ENCODE data around the gene MYO5C.
"Not testable (repeated sequence)": the region's sequence is repeated elsewhere in the genome, so short reads cannot be mapped to it uniquely, and the experiment has no call there.

MYO5C gene

DNA sequence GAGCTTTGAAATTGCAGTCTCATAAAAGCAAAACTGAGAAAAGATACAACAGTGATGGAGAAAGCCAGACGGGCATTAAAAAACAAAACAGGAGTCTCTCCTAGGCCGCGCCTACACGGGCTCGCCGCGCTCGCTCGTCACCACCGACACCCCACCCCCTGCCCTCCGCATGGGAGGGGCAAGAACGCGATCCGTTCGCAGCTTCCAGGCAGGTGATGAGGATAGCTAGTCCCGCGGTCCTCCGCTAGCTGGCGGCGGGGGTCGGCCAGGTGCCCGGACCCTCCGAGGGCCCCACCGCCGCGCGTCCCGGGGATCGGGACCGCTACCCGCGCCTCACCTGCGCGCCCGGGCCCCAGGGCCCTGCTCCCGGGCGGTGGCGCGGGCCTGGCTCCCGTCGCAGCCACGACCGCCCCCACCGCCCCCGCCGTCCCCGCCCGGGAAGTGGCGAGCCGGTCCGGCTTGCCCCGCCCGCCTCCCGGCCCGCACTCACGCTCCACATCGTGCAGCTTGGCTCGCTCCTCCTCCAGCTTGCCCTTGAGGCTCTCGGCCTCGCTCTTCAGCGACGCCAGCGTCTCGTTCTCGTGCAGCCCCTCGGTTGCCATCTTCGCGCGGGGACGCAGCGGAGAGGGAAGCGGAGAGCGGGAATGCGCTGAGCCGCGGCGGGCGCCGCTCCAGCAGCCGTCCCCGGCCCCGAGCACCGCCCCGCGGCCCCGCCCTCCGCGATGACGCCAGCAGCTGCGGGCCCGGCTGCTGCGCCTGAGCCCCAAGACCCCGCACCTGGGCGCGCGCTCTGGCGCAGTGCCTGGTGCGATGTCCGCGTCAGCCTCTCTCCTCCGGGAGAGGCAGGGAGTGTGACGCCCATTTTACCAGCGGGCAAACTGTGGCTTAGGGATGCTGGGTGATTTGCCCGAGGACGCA is 116.1 kb downstream of the MYO5C start:
- H3K9me3 ChIP-seq = no peaks in the 10 kb centered on the region
- peak overlapping the region; percentile 62 to 71 for H3K4me3 ChIP-seq (ENCODE audit: low read depth in 1 of 2, low read length in 1 of 2)
- H3K27me3 ChIP-seq = peaks cover 73% of the 10 kb centered on the region
- TF ChIP-seq, protein P1, sequence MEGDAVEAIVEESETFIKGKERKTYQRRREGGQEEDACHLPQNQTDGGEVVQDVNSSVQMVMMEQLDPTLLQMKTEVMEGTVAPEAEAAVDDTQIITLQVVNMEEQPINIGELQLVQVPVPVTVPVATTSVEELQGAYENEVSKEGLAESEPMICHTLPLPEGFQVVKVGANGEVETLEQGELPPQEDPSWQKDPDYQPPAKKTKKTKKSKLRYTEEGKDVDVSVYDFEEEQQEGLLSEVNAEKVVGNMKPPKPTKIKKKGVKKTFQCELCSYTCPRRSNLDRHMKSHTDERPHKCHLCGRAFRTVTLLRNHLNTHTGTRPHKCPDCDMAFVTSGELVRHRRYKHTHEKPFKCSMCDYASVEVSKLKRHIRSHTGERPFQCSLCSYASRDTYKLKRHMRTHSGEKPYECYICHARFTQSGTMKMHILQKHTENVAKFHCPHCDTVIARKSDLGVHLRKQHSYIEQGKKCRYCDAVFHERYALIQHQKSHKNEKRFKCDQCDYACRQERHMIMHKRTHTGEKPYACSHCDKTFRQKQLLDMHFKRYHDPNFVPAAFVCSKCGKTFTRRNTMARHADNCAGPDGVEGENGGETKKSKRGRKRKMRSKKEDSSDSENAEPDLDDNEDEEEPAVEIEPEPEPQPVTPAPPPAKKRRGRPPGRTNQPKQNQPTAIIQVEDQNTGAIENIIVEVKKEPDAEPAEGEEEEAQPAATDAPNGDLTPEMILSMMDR (IDR thresholded peaks at IDR 0.05) = no peak
- no peaks in the 10 kb centered on the region for H3K36me3 ChIP-seq
- H3K4me1 ChIP-seq (ENCODE audit: control insufficient read depth in 1 of 2, insufficient read depth in 1 of 2, low read depth in 1 of 2, low read length in 1 of 2) = peaks cover 16 to 18% of the 10 kb centered on the region in 2 experiments
- no peak overlapping the region for H3K27ac ChIP-seq

DNA sequence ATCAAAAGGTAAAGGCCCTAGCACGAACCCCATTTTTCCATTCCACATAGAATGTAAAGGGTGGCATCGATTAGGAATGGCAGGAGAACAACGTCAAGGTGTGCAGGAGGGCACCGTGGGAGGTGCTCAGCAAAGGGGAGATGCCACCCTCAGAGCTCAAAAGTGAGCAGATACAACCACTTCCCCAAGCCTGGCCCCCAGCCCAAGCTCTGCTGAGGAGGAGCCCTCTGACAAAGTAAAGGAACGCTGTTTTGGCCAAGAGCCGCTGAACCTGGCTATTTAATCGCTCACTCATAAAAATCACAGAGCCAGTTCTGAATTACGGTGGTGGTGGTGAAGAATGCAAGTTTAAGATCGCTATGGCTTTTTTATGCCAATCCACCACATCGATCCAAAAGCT is 116.8 kb downstream of the MYO5C start:
- Histone ChIP-seq H3K4me1 (ENCODE audit: control insufficient read depth in 1 of 2, insufficient read depth in 1 of 2, low read depth in 1 of 2, low read length in 1 of 2) (peaks cover 16 to 18% of the 10 kb centered on the region in 2 experiments), H3K27me3 (peaks cover 73% of the 10 kb centered on the region), H3K36me3 (no peaks in the 10 kb centered on the region), H3K9me3 (no peaks in the 10 kb centered on the region), H3K4me3 (ENCODE audit: low read depth in 1 of 2, low read length in 1 of 2) (peak overlapping the region; percentile 62 to 71), H3K27ac (no peak overlapping the region)
- TF ChIP-seq, protein P1 (IDR thresholded peaks at IDR 0.05) = no peak

DNA sequence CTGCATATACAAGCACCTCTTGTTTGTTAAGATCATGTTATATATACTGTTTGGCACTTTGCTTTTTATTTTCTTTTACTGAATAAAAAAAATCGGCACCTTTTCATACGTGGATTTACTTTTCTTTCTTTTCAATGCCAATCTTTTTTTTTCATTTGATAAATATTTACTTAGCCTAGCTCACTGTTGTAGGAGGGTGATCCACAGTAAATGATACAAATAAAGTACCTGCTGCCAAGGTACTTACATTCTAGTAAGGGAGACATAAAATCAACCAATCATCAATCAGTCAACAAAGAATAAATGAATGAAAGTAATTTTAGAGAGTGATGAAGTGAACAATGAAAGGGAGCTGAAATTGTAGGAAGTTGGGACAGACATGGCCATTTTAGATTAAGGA is 122.7 kb downstream of the MYO5C start:
- Histone ChIP-seq H3K4me1 (ENCODE audit: control insufficient read depth in 1 of 2, insufficient read depth in 1 of 2, low read depth in 1 of 2, low read length in 1 of 2) (no peaks in the 10 kb centered on the region), H3K9me3 (no peaks in the 10 kb centered on the region), H3K4me3 (ENCODE audit: low read depth in 1 of 2, low read length in 1 of 2) (no peak overlapping the region), H3K27me3 (peaks cover 28% of the 10 kb centered on the region), H3K27ac (no peak overlapping the region), H3K36me3 (no peaks in the 10 kb centered on the region)
- TF ChIP-seq, protein P1 (IDR thresholded peaks at IDR 0.05) = no peak

DNA sequence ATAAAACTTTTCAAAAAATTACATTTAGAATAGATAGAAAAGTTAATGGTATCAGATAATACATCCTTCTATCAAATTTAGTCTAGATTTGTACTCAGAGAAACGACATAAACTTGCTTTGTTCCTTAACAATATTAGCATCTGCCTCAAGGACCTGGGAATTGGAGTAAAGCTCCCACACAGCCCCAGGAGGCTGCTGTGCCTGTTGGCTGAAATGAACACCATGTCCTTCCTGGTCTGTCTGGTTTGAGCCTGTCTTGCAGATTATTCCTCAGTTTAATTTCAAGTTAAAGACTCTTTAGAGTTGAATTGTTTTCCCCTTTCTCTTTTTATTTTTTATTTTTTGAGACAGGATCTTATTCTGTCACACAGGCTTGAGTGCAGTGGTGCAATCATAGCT is 123.8 kb downstream of the MYO5C start:
- Histone ChIP-seq H3K27me3 (peaks cover 18% of the 10 kb centered on the region), H3K4me3 (ENCODE audit: low read depth in 1 of 2, low read length in 1 of 2) (no peak overlapping the region), H3K9me3 (no peaks in the 10 kb centered on the region), H3K27ac (no peak overlapping the region), H3K4me1 (ENCODE audit: control insufficient read depth in 1 of 2, insufficient read depth in 1 of 2, low read depth in 1 of 2, low read length in 1 of 2) (no peaks in the 10 kb centered on the region), H3K36me3 (no peaks in the 10 kb centered on the region)
- TF ChIP-seq, protein P1 (IDR thresholded peaks at IDR 0.05) = no peak

DNA sequence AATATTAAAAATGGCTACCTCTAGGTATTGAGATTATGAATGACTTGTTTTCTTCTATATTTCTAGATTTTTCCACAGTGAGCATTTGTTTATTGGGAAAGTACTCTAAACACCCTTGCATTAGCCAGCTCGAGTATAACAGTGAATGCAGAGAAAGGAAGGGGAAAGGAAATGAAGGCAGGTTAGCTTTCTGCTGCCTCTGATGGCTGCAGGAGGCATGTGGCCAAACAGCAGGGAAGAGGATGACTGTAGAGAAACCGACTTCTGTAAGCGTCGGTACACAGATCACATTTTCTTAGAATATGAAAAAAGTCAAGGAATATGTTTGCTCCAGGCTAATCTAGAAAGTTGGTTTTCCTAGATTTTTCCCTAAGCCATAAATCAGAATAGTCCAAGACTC is 124.2 kb downstream of the MYO5C start:
- Histone ChIP-seq H3K4me1 (ENCODE audit: control insufficient read depth in 1 of 2, insufficient read depth in 1 of 2, low read depth in 1 of 2, low read length in 1 of 2) (no peaks in the 10 kb centered on the region), H3K27ac (no peak overlapping the region), H3K4me3 (ENCODE audit: low read depth in 1 of 2, low read length in 1 of 2) (no peak overlapping the region), H3K27me3 (peaks cover 14% of the 10 kb centered on the region), H3K9me3 (no peaks in the 10 kb centered on the region), H3K36me3 (no peaks in the 10 kb centered on the region)
- TF ChIP-seq, protein P1 (IDR thresholded peaks at IDR 0.05) = no peak

DNA sequence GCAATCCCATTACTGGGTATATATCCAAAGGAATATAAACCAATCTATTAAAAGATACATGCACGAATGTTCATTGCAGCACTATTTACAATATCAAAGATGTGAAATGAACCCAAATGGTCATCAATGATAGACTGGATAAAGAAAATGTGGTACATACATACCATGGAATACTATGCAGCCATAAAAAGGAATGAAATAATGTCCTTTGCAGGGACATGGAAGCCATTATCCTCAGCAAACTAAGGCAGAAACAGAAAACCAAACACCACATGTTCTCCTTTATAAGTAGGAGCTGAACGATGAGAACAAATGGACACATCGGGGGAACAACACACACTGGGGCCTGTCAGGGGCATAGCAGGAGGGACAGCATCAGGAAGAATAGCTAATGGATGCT is 125.4 kb downstream of the MYO5C start:
- not testable (repeated sequence) for H3K4me1 ChIP-seq (ENCODE audit: control insufficient read depth in 1 of 2, insufficient read depth in 1 of 2, low read depth in 1 of 2, low read length in 1 of 2); H3K27ac ChIP-seq; H3K27me3 ChIP-seq; H3K36me3 ChIP-seq; H3K4me3 ChIP-seq (ENCODE audit: low read depth in 1 of 2, low read length in 1 of 2); H3K9me3 ChIP-seq

DNA sequence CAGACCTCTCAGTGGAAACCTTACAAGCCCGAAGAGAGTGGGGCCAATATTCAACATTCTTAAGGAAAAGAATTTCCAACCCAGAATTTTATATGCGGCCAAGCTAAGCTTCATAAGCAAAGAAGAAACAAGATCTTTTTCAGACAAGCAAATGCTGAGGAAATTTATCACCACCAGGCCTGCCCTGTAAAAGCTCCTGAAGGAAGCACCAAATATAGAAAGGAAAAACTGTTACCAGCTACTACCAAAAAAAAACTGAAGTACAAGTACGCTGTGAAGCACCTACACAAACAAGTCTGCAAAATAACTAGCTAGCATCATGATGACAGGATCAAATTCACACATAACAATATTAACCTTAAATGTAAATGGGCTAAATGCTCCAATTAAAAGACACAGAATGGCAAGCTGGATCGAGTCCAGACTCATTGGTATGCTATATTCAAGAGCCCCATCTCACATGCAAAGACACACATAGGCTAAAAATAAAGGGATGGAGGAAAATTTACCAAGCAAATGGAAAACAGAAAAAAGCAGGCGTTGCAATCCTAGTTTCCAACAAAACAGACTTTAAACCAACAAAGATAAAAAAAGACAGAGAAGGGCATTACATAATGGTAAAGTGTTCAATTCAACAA is 130.0 kb downstream of the MYO5C start:
- not testable (repeated sequence) for H3K27me3 ChIP-seq; H3K27ac ChIP-seq; H3K4me1 ChIP-seq (ENCODE audit: control insufficient read depth in 1 of 2, insufficient read depth in 1 of 2, low read depth in 1 of 2, low read length in 1 of 2); H3K4me3 ChIP-seq (ENCODE audit: low read depth in 1 of 2, low read length in 1 of 2); H3K36me3 ChIP-seq; H3K9me3 ChIP-seq
